Stimulated activated CD8-positive, alpha-beta memory T cell treated with anti-CD3 and anti-CD28 coated beads, Interleukin-2, amount 100 ng/mL, for 48 hours (primary cell): ENCODE data around the gene ORM1.

Source experiments
- DNase-seq, 2 donors: peaks; one replicate each; pipeline ENCODE4 v3.0.0-alpha.2; 2020; ENCODE audit warnings: low read depth in 2 of 2

Gene ORM1

DNA sequence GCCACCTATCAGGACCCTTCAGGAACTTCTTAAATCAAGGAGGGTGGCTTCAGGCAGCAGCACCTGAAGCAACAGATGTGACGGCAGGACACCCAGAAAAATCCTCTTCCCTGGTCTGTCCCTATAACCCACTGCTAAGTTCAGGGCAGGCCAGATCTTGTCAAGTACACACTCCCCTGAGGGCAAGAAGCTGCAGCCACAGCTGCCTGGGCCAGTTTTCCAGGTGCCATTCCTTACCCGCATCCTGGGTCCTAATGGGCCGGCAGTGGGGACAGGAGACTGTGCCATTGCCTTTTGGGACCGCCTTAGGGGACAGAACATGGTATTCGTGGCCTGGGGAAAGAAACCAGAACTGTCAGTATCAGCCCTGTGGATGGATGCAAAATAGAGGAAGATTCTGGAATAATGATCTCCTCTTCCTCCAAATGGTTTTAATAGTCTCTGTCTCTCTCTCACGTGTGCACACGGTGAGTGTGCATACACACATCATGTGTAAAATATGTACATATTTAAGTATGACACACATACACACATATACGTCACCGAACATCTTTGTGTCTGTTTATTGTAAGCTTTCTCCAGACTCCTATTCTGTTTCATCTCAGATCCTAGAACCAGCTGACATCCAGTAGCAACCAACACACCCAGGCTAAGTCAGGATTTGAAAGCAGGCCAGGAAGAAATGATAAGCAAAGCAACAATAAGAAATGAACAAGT lies 20.7 kb downstream of the ORM1 start:
- no peak for DNase-seq

DNA sequence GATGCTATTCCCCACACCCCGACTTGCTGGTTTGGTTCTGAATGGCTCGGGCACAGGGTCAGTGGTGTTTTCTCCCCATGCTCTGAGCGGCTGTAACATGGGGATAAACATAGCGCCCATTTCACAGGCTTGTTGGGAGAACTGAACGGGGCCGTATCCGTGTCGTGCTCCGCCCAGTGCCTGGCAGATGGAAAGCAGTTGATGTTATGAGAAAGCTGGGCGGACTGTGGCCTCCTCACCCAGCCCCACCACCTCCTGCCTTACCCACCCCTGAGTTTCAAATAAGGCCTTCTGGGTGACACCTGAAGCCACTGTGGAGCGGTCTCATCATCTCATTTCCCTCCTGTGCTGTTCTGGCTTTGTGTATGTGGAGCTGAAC lies 21.3 kb downstream of the ORM1 start:
- DNase-seq = no peak

DNA sequence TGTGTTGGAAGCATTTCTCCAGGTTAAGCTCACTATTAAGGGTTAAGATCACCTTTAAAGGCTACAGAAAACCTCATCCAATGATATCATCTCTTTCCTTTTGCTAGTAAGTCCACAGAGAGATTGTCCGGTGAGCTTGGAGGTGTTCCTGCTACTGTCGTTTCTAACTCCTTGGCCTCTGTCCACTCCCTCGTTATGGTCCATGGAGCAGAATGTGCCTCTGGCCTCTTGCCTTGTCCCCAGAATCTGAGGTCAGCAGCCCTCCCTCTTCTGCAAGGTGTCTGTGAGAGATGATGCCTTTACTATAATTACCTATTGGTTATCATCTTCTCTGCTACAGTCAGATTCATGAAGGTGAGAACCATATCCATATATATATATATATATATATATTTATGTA lies 21.8 kb downstream of the ORM1 start:
- DNase-seq = no peak

DNA sequence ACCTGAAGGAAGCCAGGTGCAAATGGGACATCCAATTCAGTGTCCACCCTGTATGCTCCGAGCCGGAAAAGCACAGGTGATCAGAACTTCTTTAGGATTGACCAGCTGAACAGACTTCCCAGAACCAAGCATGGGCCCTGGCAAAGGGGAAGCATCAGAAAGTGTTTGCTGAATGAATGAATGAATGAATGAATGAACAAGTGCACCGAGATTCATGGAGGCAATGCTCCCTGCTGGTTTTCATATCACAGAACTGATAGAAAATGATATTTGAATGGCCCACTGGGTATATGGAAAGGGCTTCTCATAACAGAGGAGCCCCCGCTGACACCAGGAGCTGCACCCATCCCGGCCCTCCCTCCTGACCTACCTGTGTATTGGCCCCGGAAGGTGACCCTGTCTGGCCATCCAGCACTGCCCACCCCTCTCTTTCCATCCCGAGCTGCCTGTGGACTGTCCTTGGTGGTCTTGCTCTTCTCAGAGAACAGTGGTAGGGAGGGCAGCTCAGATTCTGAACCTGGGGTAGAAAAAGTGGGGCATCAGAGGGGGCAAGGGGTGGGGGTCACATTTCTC lies 22.7 kb downstream of the ORM1 start:
- no peak for DNase-seq

DNA sequence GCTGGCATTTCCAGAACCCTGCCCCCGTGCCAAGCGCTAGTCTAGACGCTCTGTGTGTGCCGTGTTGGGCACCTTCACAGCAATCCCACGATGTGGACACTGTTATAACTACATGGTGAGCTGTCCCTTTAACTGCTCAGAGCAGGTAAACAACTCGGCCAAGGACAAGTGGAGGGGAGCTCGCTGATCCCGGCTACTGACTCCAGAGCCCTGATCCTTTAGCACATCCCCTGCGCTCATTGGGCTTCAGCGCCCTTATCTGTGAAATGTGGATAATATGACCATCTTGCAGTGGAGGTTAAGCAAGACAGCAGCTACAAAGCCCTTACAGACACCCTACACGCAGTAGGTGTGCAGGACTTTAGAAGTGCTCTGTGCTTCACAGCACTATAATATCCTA lies 23.2 kb downstream of the ORM1 start:
- no peak for DNase-seq

DNA sequence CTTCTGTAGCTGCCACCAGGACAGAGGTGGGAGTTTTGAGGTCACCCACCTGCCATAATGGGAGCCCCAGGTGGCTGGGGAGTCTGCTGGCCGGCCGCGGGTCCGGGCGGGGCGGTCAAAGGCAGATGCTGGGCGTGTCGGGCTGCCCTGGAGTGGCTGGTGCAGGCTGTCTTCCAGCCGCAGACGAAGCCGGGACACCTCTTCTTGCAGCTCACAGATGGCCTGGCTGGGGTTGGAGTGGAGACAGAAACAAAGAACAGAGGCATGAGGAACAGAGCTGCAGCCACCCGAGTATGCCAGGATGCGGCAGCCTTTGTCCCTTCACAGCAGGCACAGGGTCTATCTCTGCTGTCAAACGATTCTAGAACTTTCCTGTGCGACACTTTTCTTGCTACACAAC lies 24.8 kb downstream of the ORM1 start:
- DNase-seq = no peak

DNA sequence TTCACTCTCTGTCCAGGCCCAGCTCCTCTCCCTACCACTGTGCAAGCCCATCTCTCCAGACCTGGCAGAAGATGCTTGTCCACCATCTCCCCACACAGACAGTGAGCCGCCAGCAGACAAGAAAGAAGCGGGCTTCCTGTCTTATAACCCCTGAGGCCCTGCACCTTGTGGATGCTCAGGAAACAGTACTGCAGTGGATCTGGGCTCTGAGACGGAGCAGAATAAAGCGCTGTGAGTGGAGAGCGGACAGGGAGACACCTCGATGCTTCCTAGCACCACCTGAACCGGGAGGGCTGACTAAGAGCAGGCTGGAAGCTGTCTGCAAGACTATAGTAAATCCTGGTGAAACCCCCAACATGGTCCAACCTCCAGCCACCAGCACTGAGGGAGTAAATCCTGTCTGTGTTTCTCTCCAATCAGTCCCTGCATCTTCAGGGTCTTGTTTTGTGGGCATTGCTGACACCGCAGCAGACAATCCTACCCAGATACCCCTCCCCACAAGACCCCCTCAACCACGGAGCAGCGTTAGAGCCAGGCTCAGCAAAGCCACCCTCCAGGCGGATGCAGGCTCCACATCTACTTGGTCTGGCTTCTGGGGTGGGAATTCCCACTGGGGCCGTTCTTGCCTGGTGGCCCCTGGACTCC lies 25.5 kb downstream of the ORM1 start:
- no peak for DNase-seq

DNA sequence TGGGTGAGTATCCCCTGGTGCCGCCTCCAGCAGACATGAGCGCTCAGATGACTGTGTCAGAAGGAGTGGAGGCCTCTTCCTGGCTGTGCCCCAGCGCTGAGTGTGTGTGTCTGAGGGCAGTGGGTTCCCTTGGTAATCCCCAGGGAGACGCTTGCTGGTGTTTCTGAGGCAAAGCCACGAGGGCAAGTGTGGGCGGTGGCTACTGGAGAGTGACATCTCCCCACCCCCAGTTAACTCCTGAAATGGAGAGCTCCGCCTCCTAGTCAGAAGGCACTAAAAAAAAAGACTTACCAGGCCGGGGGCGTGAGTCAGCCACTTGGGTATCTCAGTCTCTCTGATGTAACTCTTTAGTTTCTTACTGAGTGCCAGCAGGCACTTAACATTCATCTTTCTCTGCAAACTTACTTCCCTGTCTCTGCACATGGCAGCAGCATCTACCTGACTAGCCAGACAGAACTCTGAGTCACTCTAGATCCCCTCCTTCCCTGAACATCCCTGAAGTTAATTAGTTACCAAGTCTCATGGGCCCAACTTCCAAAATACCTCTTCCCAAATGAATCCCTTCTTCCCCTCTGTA lies 26.1 kb downstream of the ORM1 start:
- peak; percentile 87 to 90 for DNase-seq

DNA sequence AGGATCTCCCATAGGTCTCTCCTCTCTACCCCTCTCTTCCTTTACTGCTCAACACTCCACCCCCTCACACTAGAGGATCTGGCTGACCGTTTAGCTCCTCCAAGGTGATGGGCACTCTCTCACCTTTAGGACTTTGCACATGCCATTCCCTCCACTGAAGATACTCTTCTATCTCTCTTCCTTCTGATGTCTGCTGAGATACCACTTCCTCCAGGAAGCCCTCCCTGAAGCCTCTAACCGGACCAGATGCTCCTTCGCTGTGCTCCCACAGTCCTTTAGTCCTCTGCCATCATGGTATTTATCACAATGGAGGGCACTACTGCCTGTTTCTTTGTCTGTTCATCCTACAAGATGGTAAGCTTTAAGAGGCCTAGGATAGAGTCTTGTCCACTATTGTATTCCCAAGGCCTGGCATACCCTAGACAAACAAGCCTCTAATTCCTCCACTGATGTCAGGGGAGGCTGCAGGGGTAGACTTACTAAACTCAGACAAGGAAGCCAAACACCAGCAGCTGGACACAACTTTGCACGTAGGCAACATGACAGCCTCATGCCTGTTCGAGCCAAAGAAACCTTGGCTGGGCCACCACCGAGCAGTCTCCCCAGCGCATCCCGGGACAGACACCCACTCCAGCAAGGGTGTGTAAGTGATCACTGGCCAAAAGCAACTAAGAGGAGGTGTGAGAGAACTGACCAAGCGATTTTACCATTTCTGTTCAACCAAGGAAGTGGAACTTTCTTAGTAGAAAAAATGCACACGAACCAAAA lies 27.0 kb downstream of the ORM1 start:
- no peak for DNase-seq

DNA sequence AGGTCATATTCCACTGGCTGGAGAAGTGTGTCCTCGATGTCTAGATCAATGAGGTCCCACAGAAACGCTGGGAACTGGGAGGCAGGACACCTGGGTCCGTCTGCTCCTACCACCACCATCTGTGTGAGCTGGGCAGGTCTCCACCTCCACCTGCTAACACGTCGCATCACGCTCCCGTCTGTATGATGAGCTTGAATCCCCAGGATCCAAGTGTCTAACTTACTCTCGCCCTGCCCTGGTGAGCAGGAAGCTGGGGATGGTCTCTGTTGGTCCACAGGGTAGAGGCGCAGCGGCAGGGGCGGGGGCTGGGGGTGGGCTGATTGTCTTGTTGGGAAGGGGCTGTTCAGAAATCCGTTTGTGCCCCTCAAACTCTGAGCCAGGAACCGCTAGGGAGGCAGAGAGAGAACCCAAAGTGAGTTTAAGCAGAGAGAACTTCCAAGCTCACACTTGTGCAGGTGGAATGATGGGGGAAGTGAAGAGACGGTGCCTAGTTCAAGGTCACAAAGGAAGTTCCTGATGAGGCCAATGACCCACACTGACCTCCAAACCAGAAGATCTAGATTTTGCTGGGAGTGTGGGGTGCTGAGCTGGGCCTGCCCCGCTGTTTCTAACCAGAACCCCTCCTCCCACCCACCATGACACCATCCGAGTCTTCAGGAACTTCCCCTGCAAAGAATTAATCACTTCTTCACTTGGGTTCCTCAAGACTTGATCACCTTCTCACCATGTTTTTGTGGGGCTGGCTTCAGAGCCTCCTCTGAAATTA lies 27.9 kb downstream of the ORM1 start:
- no peak for DNase-seq

DNA sequence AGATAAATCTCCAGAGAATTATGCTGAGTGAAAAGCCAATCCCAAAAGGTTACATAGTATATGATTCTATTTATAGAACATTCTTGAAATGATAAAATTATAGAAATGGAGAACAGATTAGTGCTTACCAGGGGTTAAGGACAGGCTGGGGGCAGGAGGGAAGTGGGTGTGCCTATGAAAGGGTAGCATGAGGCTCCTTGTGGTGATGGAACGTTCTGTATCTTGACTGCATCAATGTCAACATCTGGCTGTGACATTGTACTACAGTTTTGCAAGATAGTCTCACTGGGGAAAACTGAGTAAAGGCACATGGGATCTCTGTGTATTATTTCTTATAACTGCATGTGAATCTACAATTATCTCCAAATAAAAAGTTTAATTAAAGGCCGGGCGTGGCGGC lies 29.0 kb downstream of the ORM1 start:
- DNase-seq = no peak

DNA sequence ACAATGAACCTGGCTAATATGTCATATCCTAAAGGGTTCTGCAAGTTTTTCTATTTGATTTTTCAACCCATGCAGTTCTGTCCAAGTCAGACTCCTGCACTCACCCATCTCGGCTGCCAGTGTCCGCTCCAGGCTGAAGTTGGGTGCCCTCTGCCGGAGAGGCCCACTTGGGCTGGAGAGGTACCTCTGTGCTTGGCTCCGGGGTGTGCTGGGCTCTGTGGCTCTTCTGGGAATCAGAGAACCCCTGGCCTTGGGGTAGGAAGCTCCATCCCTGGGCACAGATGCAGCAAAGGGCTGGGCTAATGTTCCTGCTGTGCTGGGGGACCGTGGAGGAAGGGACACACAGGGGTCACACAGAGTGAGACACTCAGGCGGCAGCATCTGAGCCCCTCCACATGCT lies 32.9 kb downstream of the ORM1 start:
- no peak for DNase-seq

DNA sequence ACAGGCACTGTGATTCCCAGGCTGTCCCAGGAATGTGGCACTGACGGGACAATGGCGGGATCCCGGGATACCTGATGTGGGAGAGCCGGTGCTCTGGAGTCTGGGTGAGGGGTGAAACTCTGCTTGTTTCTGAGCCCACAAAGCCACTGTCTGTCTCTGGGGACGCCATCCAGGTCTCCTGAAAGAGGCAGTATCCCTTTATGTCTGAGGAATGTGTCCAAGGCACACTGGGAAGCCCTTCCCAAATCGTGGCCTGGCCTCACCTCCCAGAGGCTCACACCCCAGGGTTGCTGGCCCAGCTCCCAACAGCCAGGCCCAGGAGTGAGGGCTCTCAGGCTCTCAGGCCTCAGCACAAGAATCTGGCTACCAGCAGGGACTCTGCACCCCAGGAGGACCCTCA lies 33.9 kb downstream of the ORM1 start:
- no peak for DNase-seq

DNA sequence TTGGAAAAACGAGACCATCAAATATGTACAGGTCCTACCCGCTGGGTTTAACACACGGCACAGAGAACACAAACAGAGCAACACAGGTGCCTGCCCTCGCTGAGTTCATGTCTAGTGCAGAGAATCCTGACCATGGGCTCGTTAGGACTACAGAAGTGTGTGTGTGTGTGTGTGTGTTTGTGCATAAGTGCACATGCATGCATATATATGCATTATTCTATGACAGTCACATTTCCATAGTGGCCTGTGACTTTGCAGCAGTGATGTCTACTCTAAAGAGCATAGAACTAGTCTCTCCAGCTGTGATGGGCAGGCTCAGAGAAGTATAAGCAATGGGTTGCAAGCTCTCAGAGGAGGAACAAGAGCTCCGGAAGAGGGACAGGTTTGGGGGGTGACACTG lies 34.5 kb downstream of the ORM1 start:
- no peak for DNase-seq

DNA sequence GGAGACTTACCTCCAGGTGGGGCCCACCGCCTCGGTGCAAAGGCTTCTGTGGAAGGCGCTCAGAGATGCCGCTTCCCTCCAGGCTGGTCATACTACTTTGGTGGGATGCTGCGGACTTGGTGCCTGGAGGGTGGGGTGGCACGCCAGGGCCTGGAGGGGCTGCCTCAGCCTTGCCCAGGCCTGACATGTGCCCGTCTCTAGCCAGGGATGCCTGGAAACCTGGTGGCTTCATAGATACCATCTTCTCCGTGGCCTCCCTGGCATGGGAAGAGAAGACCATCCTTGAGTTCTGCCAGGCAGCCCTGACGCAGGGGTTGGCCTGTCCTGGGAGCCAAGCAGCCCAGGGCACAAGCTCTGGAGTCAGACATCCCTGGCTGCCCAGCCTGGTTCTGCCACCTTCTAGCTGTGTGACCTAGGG lies 35.0 kb downstream of the ORM1 start:
- DNase-seq = no peak

DNA sequence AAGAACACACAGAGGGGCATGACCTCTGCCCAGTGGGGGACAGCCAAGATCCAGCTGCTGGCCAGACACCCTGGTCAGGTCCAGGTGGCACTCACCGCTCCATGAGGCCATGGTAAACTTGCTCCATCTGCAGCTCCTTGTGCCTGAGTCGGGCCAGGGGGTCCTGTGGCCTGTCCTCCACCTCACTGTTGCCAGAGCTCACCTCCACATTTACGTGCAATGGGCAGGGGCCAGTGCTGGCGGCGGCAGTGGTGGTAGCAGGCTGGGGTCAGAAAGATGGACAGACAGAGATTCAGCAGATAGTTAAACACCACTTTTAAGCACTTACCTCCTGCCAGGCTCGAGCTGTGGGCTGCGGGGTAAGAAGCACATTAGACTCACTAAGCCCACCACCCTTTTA lies 36.9 kb downstream of the ORM1 start:
- no peak for DNase-seq

DNA sequence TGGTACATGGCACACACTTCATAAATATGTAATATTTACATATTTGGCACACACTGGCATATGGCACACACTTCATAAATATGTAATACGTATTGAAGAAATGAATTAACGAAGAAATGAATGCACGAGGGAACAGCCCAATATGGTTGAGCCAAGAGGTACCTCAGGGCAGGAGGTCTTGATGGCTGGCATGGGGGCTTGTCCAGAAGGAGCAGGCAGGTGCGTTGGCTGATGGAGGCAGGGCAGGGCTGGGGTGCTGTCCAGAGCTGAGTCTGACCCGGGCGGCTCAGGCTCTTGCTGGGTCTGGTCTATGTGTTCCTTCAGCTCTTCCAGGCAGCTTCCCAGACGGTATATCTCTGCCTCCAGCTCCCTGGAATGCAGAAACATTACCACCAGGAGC lies 38.6 kb downstream of the ORM1 start:
- no peak for DNase-seq

DNA sequence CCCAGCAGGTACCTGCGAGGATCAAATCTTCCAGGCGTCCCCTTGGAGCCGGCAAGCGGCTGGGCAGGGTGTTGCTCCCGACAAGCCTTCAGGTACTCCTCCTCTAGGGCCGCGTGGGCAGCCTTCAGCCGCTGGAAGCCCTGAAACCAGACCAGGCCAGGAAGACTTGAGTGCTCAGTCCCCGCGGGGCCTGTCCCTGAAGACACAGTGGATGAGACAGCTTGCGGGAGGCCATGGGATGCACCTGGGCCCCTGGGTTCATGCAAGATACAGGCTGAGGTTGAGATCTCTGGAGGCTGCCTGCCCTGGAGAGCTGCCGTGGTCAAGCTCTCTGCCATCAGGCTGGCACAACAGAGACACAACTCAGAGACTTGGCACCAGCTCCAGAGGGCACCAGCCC lies 39.5 kb downstream of the ORM1 start:
- no peak for DNase-seq

DNA sequence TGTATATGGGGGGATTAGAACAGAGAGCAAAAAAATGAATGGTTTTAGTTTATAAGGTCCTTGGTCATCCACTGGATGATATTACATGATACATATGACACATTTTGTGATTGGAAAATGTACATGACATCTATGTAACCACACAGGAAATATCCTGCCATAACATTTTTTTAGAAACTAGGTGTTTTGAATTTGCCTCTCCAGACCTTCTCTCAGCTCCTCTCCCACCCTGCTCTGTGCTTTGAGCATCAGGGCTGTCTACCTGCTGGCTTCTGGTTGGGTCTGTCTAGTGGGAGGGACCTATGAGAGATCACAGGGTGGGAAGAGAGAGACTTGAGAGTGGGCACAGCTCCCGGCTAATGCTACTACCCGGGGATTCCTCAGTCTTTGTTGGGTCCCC lies 40.5 kb downstream of the ORM1 start:
- DNase-seq = no peak

DNA sequence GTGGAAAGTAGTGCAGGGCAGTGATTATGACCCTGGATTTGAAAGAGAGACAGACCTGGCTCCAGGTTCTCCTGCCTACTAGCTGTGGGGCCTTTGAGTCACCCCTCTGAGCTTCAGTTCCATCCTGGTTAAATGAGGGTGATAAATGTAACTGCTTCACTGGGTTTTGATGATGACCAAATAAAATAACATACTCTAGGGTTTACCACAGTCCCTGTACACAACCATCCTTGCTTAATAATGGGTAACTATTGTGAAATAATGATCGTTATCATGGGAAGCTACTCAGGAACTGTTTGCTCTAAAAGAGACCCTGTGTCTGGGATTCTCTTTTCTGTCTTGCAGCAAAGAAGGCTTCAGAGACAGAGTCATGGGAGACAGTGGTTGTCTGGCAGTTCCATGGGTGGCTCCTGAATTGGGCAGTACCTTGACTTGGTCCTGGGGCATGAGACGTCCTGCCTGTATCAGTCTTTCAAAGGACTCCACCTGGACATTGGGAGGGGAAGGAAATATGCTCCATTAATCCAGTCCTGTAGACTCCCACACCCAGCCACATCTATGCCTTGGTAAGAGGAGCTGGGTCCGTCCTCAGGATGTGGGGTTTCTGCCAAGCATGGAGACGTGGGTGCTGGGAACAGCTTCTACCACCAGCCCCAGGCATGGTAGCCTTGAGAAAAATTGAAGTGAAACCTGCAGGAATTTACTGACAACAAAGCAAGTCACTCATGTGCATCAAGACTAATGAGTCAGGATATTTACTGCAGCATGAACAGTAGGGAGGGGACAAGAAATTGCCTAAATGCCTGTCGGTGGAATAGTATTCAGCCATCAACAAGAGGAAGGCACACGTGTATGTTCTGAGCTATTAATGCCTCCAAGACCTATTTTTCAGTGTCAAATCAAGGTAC lies 41.5 kb downstream of the ORM1 start:
- no peak for DNase-seq

DNA sequence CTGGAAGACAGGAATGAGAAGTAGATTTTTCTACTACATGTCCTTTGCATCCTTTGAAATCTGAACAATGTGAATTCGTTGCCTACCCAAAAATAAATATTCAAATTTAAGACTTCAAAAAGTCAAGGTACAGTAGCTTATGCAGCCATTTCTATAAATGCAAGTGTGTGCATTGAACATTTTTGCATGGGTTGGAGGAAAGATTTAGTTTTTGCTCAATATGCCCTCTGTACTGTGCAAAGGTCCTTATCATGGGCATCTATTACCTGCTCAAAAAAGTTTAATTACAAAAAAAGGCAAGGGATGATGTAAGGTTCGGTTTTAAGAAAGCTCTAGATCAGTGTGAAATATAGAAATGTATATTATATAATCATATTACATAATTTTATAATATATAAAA lies 42.3 kb downstream of the ORM1 start:
- DNase-seq = no peak
